K562 (cell line): ENCODE data around the gene PKDCC. TPM values are rescaled to one million over a fixed set of nuclear protein-coding genes. Genes with fewer than 3 reads are reported as not detected.

ENCODE experiments used
- ATAC-seq: fragments of 200-7000 bp; cut with Tn5 transposase; 3 replicates; pipeline ENCODE4 v1.9.1; 2020; ENCODE audit warnings: moderate library complexity
- BruUV-seq: library from RNA; stranded (reverse); fragments of 400-500 nt; replicated peaks from 2 replicates; lab custom pipeline; 2021; lab: Mats Ljungman, UMichigan
- CTCF ChIA-PET: fragments of 300-600 bp; formaldehyde crosslinking; extraction: SDS; loops from one replicate; lab custom pipeline; 2021; ENCODE audit warnings: low intra/inter-chr PET ratio; lab: Yijun Ruan, JAX
- POLR2A ChIA-PET: fragments of 300-600, 350-650 bp; sonication (Branson Sonifier 250); formaldehyde crosslinking; extraction: SDS; loops from one replicate; lab custom pipeline; 2021; ENCODE audit warnings: antibody characterized with exemption, inconsistent platforms; lab: Yijun Ruan, JAX
- DNase-seq, 4 experiments: peaks; one replicate each; pipeline versions ENCODE4 v3.0.0 to v3.0.0-alpha.2; 2011 to 2018; ENCODE audit warnings: low spot score in 3 of 4, mixed read lengths in 3 of 4; ENCODE audit errors: extremely low read depth in 1 of 4
- FAIRE-seq: peaks from 2 replicates; lab custom pipeline; 2011; peaks lifted over from hg19 to GRCh38; lab: Jason Lieb, UNC
- H2AFZ ChIP-seq: 2 replicates; pipeline ENCODE4 v1.6.0; 2011; ENCODE audit warnings: low read depth, low read length, control low read depth, inconsistent platforms
- H3K27ac ChIP-seq: fragments of 200-600 bp; 3 replicates; pipeline ENCODE4 v1.8.0; 2011; ENCODE audit warnings: low read depth, mild to moderate bottlenecking, control low read depth, inconsistent platforms, low read length, moderate library complexity, mixed read lengths; ENCODE audit errors: extremely low read depth
- H3K27me3 ChIP-seq, 2 experiments: fragments of 300-600 bp in 1 of 2; 2 replicates in 1 of 2; 3 replicates in 1 of 2; pipeline versions ENCODE4 v1.6.0 to v1.8.0; 2011; ENCODE audit warnings: inconsistent platforms in 2 of 2, low read length in 2 of 2, mild to moderate bottlenecking in 1 of 2, mixed read lengths in 1 of 2, moderate library complexity in 1 of 2; ENCODE audit not compliant: control insufficient read depth in 2 of 2, insufficient read depth in 2 of 2
- H3K36me3 ChIP-seq: fragments of 300-600 bp; 3 replicates; pipeline ENCODE4 v1.8.0; 2011; ENCODE audit warnings: mild to moderate bottlenecking, low read length, inconsistent platforms; ENCODE audit not compliant: control insufficient read depth, insufficient read depth
- H3K4me1 ChIP-seq, 2 experiments: fragments of 200-600 bp in 1 of 2; replicated peaks in 1 of 2; 2 replicates in 1 of 2; 3 replicates in 1 of 2; pipeline versions ENCODE4 v1.5.1 to v1.8.0; 2011; ENCODE audit warnings: inconsistent platforms in 2 of 2, low read length in 2 of 2, mild to moderate bottlenecking in 1 of 2, mixed read lengths in 1 of 2, moderate library complexity in 1 of 2; ENCODE audit not compliant: control insufficient read depth in 2 of 2, insufficient read depth in 2 of 2
- H3K4me2 ChIP-seq: 2 replicates; pipeline ENCODE4 v1.6.1; 2011; ENCODE audit warnings: low read length, control low read depth, inconsistent platforms, mixed read lengths; ENCODE audit not compliant: insufficient read depth
- H3K4me3 ChIP-seq: fragments of 200-600 bp; sonication (generic), shearing (Covaris generic); 2 replicates; pipeline ENCODE4 v1.5.1; 2016; ENCODE audit warnings: control low read depth, inconsistent platforms
- H3K79me2 ChIP-seq: fragments of 200-600 bp; 3 replicates; pipeline ENCODE4 v1.8.0; 2011; ENCODE audit warnings: low read length, inconsistent platforms; ENCODE audit not compliant: control insufficient read depth, insufficient read depth
- H3K9ac ChIP-seq, 2 experiments: 2 replicates each; pipeline versions ENCODE4 v1.6.0 to v1.6.1; 2011; ENCODE audit warnings: low read depth in 2 of 2, low read length in 2 of 2, control low read depth in 1 of 2, inconsistent platforms in 1 of 2, mild to moderate bottlenecking in 1 of 2, mixed read lengths in 1 of 2; ENCODE audit not compliant: insufficient read depth in 1 of 2
- H3K9me1 ChIP-seq: one replicate; pipeline ENCODE4 v1.6.0; 2011; ENCODE audit warnings: inconsistent platforms, mild to moderate bottlenecking, low read length, moderate library complexity; ENCODE audit not compliant: control insufficient read depth, insufficient read depth
- H3K9me3 ChIP-seq: replicated peaks from 2 replicates; pipeline ENCODE4 v1.5.1; 2011; ENCODE audit warnings: low read depth, low read length, inconsistent platforms; ENCODE audit not compliant: control insufficient read depth, insufficient read depth
- H4K20me1 ChIP-seq: replicated peaks from 2 replicates; pipeline ENCODE4 v1.6.1; 2011; ENCODE audit warnings: low read length, inconsistent platforms, mixed read lengths; ENCODE audit not compliant: control insufficient read depth, insufficient read depth
- ARID2 ChIP-seq: fragments of 450-650 bp; IDR thresholded peaks from 2 replicates; pipeline ENCODE4 v1.6.1; 2017; ENCODE audit warnings: antibody characterized with exemption, mild to moderate bottlenecking
- ATF1 ChIP-seq, 2 experiments: fragments of 450-650 bp in 1 of 2; IDR thresholded peaks; 2 replicates each; pipeline ENCODE4 v1.6.1; 2016; ENCODE audit warnings: missing compliant biosample characterization in 1 of 2, missing genetic modification characterization in 1 of 2
- EHMT2 ChIP-seq: fragments of 450-650 bp; IDR thresholded peaks from 2 replicates; pipeline ENCODE4 v1.6.1; 2018; ENCODE audit warnings: antibody characterized with exemption
- ESRRB ChIP-seq: fragments of 250-450 bp; sonication (Bioruptor Pico); IDR thresholded peaks from 2 replicates; pipeline ENCODE4 v1.5.0; 2020; ENCODE audit warnings: mild to moderate bottlenecking, moderate library complexity, borderline replicate concordance
- HNRNPH1 ChIP-seq: fragments of 200-400 bp; formaldehyde crosslinking; optimal IDR thresholded peaks from 2 replicates; pipeline ENCODE3; 2017; ENCODE audit warnings: low read depth, mild to moderate bottlenecking, low read length, moderate library complexity
- LEF1 ChIP-seq: fragments of 450-650 bp; IDR thresholded peaks from 2 replicates; pipeline ENCODE4 v1.6.1; 2016; ENCODE audit warnings: mild to moderate bottlenecking
- NCOA1 ChIP-seq: fragments of 450-650 bp; IDR thresholded peaks from 2 replicates; pipeline ENCODE4 v1.6.1; 2016; ENCODE audit warnings: low read depth
- PBX2 ChIP-seq, 2 experiments: IDR thresholded peaks in 1 of 2; conservative IDR thresholded peaks in 1 of 2; 2 replicates each; pipeline ENCODE4 v1.6.1; 2016; ENCODE audit warnings: low read depth in 2 of 2, mild to moderate bottlenecking in 1 of 2, missing compliant biosample characterization in 1 of 2, missing genetic modification characterization in 1 of 2, moderate library complexity in 1 of 2
- RFX1 ChIP-seq: fragments of 450-650 bp; IDR thresholded peaks from 2 replicates; pipeline ENCODE4 v1.6.1; 2016; ENCODE audit warnings: mild to moderate bottlenecking, moderate library complexity
- TSHZ1 ChIP-seq: fragments of 250-450 bp; sonication (Bioruptor Pico); IDR thresholded peaks from 2 replicates; pipeline ENCODE4 v1.4.0; 2020; ENCODE audit warnings: mild to moderate bottlenecking, moderate library complexity
- XRCC4 ChIP-seq: IDR thresholded peaks from one replicate; pipeline ENCODE4 v1.6.1; 2011; ENCODE audit not compliant: insufficient read depth, insufficient read length; ENCODE audit errors: extremely low read depth
- ZNF583 ChIP-seq: fragments of 250-450 bp; sonication (Bioruptor Pico); IDR thresholded peaks from 2 replicates; pipeline ENCODE4 v1.4.0; 2020
- WGBS: fragments of 100-300 bp; shearing (Covaris generic); methylation state at CpG from one replicate; pipeline ENCODE4 v1.1.6; 2016; ENCODE audit warnings: low coverage, mixed read lengths; ENCODE audit not compliant: insufficient coverage; ENCODE audit errors: missing lambda C conversion rate; 5-methylcytosine and 5-hydroxymethylcytosine counted together
- in situ Hi-C: fragments of 300-500 bp; cut with MboI; formaldehyde crosslinking; loops from 4 replicates; pipeline ENCODE4 v1.15.0; 2018; ENCODE audit warnings: inconsistent platforms, mixed read lengths
- intact Hi-C: fragments of 100-400 bp; cut with micrococcal nuclease; formaldehyde crosslinking; loops from 2 replicates; pipeline ENCODE4 v1.14.2; 2022
- polyA plus RNA-seq, 8 experiments: library from polyadenylated mRNA; depleted of rRNA in 4 of 8; stranded (reverse) in 5 of 8; unstranded in 3 of 8; fragments of >200 nt; fragmentation: Nextera tagmentation in 2 of 8; fragmentation: Illumina TruSeq in 1 of 8; extraction: Ambion mirVana in 2 of 8; extraction: Trizol in 1 of 8; gene quantifications; 2 replicates each; pipeline versions ENCODE4 v1.2.1 to v1.2.3, GENCODE V29; 2011 to 2014; ENCODE audit warnings: inconsistent platforms in 1 of 8, missing spikeins in 1 of 8
- total RNA-seq, 7 experiments: library from RNA; depleted of rRNA in 6 of 7; stranded (reverse); fragments of >200 nt in 6 of 7; fragmentation: Illumina TruSeq in 2 of 7; extraction: Trizol in 2 of 7; gene quantifications; 2 replicates each; pipeline versions ENCODE4 v1.2.1 to v1.2.3, GENCODE V29; 2011 to 2021; ENCODE audit warnings: low replicate concordance in 1 of 7
- TF ChIP-seq, protein P1 (sequence below): sonication (generic); formaldehyde crosslinking; IDR thresholded peaks from 2 replicates; pipeline ENCODE4 v1.8.0; 2022; ENCODE audit warnings: mild to moderate bottlenecking, missing genetic modification reagents
- TF ChIP-seq, protein P2 (sequence below): sonication (generic); formaldehyde crosslinking; IDR thresholded peaks from 2 replicates; pipeline ENCODE4 v1.8.1; 2022; ENCODE audit warnings: missing genetic modification reagents

Gene PKDCC
- total and polyA plus RNA-seq, 9 of the 15 experiments (the other 6 are each of a cell fraction or from before 2014, with no cell fraction given), result 0.62 to 14.8 (median 1.3) TPM; not detected in 2

DNA sequence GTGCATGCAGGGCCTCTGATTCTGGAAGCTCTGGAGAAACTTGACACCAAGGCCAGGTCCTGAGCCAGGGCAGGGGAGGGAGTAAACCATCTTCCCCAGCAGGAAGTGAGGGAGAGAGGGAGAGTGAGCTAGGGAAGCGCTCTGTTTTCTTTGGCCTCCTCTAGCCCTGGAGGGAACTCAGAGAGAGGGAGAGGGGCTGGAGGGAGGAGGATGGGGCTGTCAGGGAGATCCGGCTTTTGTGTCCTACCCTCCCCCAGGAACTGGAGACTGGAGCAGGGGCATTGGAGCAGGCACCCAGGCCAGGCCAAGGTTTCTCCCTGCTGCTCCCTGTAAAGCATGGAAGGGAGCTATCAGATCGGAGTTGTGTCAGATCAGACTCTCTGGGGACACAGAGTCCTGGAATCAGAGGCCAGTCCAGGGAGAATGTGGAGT lies 22.7 kb upstream of the PKDCC start:
- no peaks in the 10 kb centered on the region for H3K36me3 ChIP-seq
- H3K4me2 ChIP-seq, result no peak overlapping the region
- no peak overlapping the region for H3K9ac ChIP-seq
- in situ Hi-C loops, result no loop called here
- peaks cover 4% of the 10 kb centered on the region; the same call in 1 of the 2 replicates for H4K20me1 ChIP-seq
- no peaks in the 10 kb centered on the region for H3K9me1 ChIP-seq
- H3K27ac ChIP-seq, result no peak overlapping the region
- no peak overlapping the region for H2AFZ ChIP-seq
- H3K4me3 ChIP-seq, result no peak overlapping the region
- H3K79me2 ChIP-seq, result no peaks in the 10 kb centered on the region
- ATAC-seq, result no peak
- H3K27me3 ChIP-seq, result peaks cover 11 to 34% of the 10 kb centered on the region in 2 experiments; a peak in 4 of 5 replicates
- no peak for DNase-seq
- WGBS, result 0% methylated on average over 3 of the region's 3 CpGs
- intact Hi-C loops, result no loop called here
- H3K4me1 ChIP-seq, result no peaks in the 10 kb centered on the region
- no TSS peak for BruUV-seq
- H3K9me3 ChIP-seq, result no peaks in the 10 kb centered on the region
- CTCF ChIA-PET, result no interaction called here
- FAIRE-seq, result no peak
- POLR2A ChIA-PET, result no interaction called here
- TF ChIP-seq RFX1, result no peak
- no peak for TF ChIP-seq ESRRB (CRISPR knock-in tag)
- TF ChIP-seq PBX2 (CRISPR knock-in tag; IDR thresholded peaks at IDR 0.05; ENCODE audit: low read depth), result no peak
- no peak for TF ChIP-seq PBX2 (tag; conservative IDR thresholded peaks at IDR 0.05; ENCODE audit: low read depth)
- TF ChIP-seq EHMT2, result no peak
- TF ChIP-seq NCOA1, result no peak
- no peak for TF ChIP-seq ATF1 (CRISPR knock-in tag; IDR thresholded peaks at IDR 0.05)
- TF ChIP-seq ATF1 (tag; IDR thresholded peaks at IDR 0.05), result no peak
- TF ChIP-seq ARID2, result no peak
- no peak for TF ChIP-seq TSHZ1 (CRISPR knock-in tag)
- no peak for TF ChIP-seq ZNF583
- TF ChIP-seq, protein P1, sequence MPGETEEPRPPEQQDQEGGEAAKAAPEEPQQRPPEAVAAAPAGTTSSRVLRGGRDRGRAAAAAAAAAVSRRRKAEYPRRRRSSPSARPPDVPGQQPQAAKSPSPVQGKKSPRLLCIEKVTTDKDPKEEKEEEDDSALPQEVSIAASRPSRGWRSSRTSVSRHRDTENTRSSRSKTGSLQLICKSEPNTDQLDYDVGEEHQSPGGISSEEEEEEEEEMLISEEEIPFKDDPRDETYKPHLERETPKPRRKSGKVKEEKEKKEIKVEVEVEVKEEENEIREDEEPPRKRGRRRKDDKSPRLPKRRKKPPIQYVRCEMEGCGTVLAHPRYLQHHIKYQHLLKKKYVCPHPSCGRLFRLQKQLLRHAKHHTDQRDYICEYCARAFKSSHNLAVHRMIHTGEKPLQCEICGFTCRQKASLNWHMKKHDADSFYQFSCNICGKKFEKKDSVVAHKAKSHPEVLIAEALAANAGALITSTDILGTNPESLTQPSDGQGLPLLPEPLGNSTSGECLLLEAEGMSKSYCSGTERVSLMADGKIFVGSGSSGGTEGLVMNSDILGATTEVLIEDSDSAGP (CRISPR knock-in tag), result no peak
- no peak for TF ChIP-seq HNRNPH1
- no peak for TF ChIP-seq XRCC4
- TF ChIP-seq, protein P2, sequence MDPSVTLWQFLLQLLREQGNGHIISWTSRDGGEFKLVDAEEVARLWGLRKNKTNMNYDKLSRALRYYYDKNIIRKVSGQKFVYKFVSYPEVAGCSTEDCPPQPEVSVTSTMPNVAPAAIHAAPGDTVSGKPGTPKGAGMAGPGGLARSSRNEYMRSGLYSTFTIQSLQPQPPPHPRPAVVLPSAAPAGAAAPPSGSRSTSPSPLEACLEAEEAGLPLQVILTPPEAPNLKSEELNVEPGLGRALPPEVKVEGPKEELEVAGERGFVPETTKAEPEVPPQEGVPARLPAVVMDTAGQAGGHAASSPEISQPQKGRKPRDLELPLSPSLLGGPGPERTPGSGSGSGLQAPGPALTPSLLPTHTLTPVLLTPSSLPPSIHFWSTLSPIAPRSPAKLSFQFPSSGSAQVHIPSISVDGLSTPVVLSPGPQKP (CRISPR knock-in tag), result no peak
- no peak for TF ChIP-seq LEF1
